NB4 (cell line): ENCODE data around the gene ABHD12.

Source experiments
- DNase-seq: peaks from one replicate; pipeline ENCODE4 v3.0.0; 2010; ENCODE audit warnings: low read depth
- H3K4me3 ChIP-seq: one replicate; pipeline ENCODE4 v1.5.1; 2011; ENCODE audit warnings: mild to moderate bottlenecking, low read depth, low read length, moderate library complexity
- MYC ChIP-seq: IDR thresholded peaks from 2 replicates; pipeline ENCODE4 v1.6.1; 2011; ENCODE audit warnings: low read depth, low read length
- POLR2A ChIP-seq: IDR thresholded peaks from 2 replicates; pipeline ENCODE4 v1.6.1; 2011; ENCODE audit warnings: mild to moderate bottlenecking; ENCODE audit not compliant: insufficient read length; ENCODE audit errors: extremely low read depth
- TF ChIP-seq, protein P1 (sequence below): IDR thresholded peaks from 2 replicates; pipeline ENCODE4 v1.6.1; 2011; ENCODE audit warnings: low read depth, low read length
- TF ChIP-seq, protein P2 (sequence below): IDR thresholded peaks from one replicate; pipeline ENCODE4 v1.5.1; 2012; ENCODE audit warnings: low read depth, low read length

Gene ABHD12

GRCh38 chr20:25280051-25280573 lies 110.5 kb downstream of the ABHD12 start:
- DNase-seq: no peak
- no peak overlapping the region for H3K4me3 ChIP-seq

DNA sequence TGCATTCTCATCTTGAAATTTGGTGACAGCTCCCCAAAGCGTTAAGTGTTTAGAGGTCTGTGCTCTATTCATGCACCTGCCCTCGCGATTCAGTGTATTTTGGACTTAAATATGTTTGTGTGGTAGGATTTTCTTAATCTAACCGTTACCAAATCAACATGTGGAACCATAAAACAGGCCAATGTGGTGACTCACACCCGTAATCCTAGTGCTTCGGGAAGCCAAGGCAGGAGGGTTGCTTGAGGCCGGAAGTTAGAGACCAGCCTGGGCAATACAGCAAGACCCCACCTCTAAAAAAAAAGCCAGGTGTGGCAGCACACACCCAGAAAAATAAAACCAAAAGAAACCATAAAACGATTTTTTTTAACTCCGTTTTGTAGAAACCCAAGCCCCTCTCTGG lies 111.2 kb downstream of the ABHD12 start:
- no peak for DNase-seq
- H3K4me3 ChIP-seq: no peak overlapping the region
- TF ChIP-seq MYC (no peak), POLR2A (no peak)
- TF ChIP-seq, protein P1, sequence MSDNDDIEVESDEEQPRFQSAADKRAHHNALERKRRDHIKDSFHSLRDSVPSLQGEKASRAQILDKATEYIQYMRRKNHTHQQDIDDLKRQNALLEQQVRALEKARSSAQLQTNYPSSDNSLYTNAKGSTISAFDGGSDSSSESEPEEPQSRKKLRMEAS: no peak
- TF ChIP-seq, protein P2, sequence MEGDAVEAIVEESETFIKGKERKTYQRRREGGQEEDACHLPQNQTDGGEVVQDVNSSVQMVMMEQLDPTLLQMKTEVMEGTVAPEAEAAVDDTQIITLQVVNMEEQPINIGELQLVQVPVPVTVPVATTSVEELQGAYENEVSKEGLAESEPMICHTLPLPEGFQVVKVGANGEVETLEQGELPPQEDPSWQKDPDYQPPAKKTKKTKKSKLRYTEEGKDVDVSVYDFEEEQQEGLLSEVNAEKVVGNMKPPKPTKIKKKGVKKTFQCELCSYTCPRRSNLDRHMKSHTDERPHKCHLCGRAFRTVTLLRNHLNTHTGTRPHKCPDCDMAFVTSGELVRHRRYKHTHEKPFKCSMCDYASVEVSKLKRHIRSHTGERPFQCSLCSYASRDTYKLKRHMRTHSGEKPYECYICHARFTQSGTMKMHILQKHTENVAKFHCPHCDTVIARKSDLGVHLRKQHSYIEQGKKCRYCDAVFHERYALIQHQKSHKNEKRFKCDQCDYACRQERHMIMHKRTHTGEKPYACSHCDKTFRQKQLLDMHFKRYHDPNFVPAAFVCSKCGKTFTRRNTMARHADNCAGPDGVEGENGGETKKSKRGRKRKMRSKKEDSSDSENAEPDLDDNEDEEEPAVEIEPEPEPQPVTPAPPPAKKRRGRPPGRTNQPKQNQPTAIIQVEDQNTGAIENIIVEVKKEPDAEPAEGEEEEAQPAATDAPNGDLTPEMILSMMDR: no peak

More at GRCh38 chr20:25280051-25280573, 110.5 kb downstream of the ABHD12 start:
- no peak for TF ChIP-seq MYC
- no peak for TF ChIP-seq POLR2A
- TF ChIP-seq, protein P2: no peak

- TF ChIP-seq, protein P2: no peak
- no peak for TF ChIP-seq MYC
- TF ChIP-seq, protein P1: no peak
- no peak for TF ChIP-seq POLR2A
- no peak overlapping the region for H3K4me3 ChIP-seq
- no peak for DNase-seq
Measured at GRCh38 chr20:25278636-25279361, 111.8 kb downstream of the ABHD12 start.

- TF ChIP-seq POLR2A (no peak), MYC (no peak)
- TF ChIP-seq, protein P1: no peak
- TF ChIP-seq, protein P2: no peak
- no peak for DNase-seq
Measured at GRCh38 chr20:25277941-25278521, 112.6 kb downstream of the ABHD12 start.

DNA sequence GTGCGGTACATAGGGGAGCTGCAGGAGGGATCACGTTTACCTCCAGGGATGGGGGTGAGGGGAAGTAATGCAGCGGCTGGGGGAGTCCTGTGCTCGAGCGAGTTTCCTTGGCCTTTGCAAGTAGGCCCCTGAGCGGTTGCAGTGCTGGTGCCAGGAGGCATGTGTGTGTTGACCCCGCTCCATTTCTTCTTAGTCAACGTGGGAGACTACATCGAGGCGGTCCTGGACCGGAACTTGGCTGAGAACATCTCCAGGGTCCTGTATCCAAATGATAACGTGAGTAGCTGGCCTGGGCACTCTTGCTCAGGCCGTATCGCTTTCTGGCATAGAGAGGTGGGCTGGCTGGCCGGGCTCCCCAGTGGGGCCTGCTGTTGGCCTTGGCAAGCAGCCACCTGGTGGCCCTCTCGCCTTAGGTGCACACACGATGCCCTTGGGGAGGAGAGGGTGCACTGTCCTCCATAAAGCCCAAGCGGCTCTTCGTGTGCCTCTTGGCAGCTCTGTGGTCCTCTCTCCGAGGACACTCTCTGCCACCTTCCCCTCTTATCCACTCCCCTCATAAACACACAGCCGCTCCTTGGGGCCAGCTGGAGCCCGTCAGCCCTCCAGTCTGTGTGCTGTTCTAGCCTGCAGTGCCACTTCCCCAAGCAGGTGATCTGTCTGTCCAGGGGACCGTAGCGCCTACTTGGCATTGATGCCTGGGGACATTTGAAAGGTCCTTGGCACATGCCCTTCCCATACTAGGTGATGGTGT lies 113.4 kb downstream of the ABHD12 start:
- DNase-seq: no peak
- no peak overlapping the region for H3K4me3 ChIP-seq
- TF ChIP-seq, protein P1: no peak
- TF ChIP-seq MYC (no peak), POLR2A (no peak)
- TF ChIP-seq, protein P2: no peak

More at GRCh38 chr20:25277941-25278521, 112.6 kb downstream of the ABHD12 start:
- H3K4me3 ChIP-seq: no peak overlapping the region
